GM18867 (cell line): Measurements from ENCODE around the gene KRTAP10-8.
"Not testable (repeated sequence)": the region's sequence is repeated elsewhere in the genome, so short reads cannot be mapped to it uniquely, and the experiment has no call there.

ENCODE experiments used
- ATAC-seq: cut with Tn5 transposase; IDR thresholded peaks from one replicate; pipeline ENCODE4 v1.9.1; 2021; ENCODE audit warnings: mild to moderate bottlenecking, moderate library complexity; ENCODE audit not compliant: unreplicated experiment

The KRTAP10-8 gene

DNA sequence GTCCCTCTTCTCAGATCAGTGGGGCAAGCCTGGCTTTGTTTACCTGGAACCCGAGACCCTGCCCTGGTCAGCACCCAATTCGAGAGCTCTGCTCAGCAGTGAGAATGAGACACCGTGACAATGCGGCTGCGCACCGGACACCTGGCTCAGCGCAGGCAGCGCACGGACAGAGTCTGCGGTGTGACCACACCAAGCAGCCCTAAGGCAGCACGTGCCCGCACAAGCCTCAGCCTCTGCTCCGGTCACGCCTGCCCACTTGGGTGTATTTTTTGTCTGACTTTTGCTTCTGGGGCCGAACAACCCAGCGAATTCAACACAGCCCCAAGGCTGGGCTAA lies 4.7 kb downstream of the KRTAP10-8 start:
- ATAC-seq, result no peak

DNA sequence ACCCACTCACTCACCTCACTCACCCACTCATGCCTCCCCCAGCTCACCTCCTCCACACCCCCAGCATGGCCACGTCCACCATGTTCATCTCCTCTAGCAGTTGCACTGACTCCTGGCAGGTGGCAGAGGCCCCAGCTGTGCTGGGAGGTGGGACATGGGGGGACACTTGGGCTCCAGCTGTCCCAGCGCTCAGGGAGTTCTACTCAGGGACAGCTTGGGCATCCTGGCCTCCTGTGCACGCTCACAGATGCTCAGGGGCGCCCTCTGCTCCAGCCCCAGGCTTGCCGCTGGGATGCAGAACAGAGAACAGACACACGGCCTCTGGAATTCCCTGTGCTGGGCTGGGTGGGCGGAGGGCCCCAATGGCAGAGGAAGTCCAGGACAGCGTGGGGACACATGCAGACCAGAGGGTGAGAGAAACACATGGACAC lies 5.2 kb downstream of the KRTAP10-8 start:
- no peak for ATAC-seq

- no peak for ATAC-seq
Measured at GRCh38 chr21:44618504-44618903, 6.6 kb downstream of the KRTAP10-8 start.

DNA sequence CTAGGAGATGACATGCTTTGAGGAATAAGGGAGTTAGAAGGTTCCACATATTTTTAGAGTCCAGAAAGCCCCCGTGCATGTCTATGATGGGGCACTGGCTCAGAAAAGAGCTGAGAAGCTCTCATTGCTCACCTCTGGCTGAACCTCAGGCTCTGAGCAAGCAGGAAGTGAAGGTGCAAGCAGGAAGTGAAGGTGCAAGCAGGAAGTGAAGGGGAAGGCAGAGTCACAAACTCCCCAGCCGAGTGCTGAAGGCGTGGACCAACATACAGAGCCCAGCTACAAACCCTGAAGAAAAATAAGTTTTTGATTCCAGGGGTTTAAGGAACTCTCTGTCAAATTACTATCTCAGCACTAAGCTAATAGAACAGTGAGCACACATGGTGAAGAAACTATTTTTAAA lies 7.0 kb downstream of the KRTAP10-8 start:
- ATAC-seq, result no peak

- ATAC-seq, result no peak
Measured at GRCh38 chr21:44619886-44620285, 8.0 kb downstream of the KRTAP10-8 start.

DNA sequence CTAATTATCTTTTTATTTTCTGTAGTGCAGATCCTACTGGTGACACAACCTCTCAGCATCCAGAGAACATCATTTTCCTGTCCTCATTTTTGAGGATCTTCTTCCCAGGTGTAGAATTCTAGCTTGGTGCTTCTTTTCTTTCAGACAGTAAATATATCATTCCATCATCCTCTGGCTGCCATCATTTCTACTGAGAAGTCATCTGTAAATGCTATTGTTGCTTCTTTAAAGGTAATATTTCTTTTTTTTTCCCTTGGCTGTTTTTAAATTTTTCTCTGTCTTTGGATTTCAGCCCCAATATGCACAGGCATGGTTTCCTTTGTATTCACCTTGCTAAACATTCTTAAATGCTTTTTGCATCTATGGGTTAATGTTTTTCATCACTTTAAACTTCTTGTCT lies 11.7 kb downstream of the KRTAP10-8 start:
- no peak for ATAC-seq

GRCh38 chr21:44625756-44626155 lies 13.9 kb downstream of the KRTAP10-8 start:
- ATAC-seq, result no peak

DNA sequence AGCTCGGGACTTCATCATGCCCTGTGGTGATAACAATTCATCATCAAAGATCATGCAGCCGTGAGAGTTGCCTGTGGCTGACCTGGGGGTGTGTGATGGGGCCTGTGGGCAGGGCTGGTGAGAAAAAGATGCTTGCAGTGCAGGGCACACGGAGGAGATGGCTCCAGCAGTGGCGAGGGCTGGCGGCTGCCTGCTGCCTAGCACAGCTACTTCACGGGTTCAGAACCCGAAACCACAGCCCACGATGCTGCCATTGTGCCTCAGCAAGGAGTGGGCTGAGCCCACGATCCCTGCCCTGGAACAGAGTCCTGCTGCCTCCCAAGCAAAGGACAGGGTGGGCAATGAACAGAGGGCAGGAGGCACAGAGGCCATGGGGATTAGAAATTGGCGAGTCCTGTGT lies 14.4 kb downstream of the KRTAP10-8 start:
- no peak for ATAC-seq

DNA sequence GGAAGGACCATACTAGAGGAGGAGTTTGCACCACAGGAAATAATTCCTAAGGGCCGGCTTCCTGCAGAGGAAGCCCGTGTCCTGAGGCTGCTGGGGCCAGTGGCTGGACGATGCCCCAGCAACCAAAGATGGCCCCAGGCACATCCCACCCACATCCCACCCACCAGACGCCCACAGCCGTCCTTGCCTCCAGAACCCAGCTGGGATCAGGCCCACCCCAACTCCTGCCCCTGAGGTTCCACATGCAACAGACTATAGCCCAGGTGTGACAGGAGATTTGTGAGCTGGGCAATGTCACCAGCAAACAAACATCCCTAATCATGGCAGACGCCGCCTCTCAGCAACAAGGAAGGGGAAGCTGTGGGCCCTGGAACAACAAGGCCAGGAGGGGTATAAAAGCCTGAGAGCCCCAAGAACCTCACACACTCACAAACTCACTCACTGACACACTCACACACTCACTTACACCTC lies 14.8 kb downstream of the KRTAP10-8 start, which contains the start of gene KRTAP10-9:
Gene KRTAP10-9, plus strand, starts transcription at position 421 of the 471 bp plus-strand sequence. CDS start 79 bp downstream, outside the sequence.
- no peak for ATAC-seq

DNA sequence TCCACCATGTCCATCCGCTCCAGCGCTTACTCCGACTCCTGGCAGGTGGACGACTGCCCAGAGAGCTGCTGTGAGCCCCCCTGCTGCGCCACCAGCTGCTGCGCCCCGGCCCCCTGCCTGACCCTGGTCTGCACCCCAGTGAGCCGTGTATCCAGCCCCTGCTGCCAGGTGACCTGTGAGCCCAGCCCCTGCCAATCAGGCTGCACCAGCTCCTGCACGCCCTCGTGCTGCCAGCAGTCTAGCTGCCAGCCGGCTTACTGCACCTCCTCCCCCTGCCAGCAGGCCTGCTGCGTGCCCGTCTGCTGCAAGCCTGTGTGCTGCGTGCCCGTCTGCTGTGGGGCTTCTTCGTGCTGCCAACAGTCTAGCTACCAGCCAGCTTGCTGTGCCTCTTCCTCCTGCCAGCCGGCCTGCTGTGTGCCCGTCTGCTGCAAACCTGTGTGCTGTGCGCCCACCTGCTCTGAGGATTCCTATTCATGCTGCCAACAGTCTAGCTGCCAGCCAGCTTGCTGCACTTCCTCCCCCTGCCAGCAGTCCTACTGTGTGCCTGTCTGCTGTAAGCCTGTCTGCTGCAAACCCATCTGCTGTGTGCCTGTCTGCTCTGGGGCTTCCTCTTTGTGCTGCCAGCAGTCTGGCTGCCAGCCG lies 15.4 kb downstream of the KRTAP10-8 start:
- ATAC-seq, result not testable (repeated sequence)

- ATAC-seq, result not testable (repeated sequence)
Measured at GRCh38 chr21:44627831-44628233, 16.0 kb downstream of the KRTAP10-8 start.

GRCh38 chr21:44628707-44629391 lies 17.0 kb downstream of the KRTAP10-8 start:
- ATAC-seq, result no peak

DNA sequence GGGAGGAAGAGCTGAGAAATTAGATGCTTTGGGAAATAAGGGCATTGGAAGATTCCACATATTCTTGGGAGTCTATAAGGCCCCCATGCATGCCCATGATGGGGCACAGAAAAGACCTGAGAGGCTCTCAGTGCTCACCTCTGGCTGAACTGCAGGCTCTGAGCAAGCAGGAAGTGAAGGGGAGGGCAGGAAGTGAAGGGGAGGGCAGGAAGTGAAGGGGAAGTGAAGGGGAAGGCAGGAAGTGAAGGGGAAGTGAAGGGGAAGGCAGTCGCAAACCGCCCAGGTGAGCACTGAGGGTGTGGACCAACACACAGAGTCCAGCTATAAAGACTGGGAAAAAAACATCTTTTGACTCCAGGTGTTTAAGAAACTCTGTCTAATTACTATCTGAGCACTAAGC lies 18.6 kb downstream of the KRTAP10-8 start:
- ATAC-seq, result no peak

- ATAC-seq, result no peak
Measured at GRCh38 chr21:44632067-44632466, 20.2 kb downstream of the KRTAP10-8 start.

GRCh38 chr21:44636209-44637017 lies 24.5 kb downstream of the KRTAP10-8 start:
- ATAC-seq, result no peak

DNA sequence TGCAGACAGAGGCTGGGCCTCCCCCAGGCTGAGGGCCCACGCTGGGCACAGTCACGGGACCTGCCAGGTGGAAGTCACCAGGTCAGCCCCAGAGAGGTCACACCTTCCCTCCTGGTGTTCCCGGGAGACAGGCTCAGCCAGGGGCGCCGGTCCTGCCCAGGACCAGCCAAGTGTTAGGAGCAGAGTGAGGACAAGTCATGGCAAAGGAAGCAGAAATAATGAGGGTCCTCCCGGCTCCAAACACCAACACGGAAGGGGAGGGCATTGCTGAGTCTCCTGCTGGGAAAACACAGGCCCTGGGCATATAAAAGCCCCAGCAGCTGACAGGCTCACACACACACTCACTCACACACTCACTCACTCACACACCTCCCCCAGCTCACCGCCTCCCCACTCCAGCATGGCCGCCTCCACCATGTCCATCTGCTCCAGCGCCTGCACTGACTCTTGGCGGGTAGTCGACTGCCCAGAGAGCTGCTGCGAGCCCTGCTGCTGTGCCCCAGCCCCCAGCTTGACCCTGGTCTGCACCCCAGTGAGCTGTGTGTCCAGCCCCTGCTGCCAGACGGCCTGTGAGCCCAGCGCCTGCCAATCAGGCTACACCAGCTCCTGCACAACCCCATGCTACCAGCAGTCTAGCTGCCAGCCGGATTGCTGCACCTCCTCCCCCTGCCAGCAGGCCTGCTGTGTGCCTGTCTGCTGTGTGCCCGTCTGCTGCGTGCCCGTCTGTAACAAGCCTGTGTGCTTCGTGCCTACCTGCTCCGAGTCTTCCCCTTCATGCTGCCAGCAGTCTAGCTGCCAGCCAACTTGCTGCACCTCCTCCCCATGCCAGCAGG lies 25.4 kb downstream of the KRTAP10-8 start, which contains the start of gene KRTAP10-10:
Gene KRTAP10-10, plus strand, starts transcription at position 339 of the 833 bp plus-strand sequence. Its CDS starts 62 bp downstream, at position 401.
- no peak for ATAC-seq

DNA sequence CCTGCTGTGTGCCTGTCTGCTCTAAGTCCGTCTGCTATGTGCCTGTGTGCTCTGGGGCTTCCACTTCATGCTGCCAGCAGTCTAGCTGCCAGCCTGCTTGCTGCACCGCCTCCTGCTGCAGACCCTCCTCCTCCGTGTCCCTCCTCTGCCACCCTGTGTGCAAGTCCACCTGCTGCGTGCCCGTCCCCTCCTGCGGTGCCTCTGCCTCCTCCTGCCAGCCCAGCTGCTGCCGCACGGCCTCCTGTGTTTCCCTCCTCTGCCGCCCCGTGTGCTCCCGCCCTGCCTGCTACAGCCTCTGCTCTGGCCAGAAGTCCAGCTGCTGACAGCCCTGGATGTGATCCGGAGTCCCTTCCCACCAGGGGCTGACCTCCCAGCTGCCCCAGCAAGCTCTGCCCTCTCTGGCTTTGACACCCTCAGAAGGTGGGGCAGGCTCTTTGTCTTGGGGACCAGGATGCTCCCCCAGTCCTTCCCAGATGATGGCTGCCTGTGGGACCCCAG lies 26.0 kb downstream of the KRTAP10-8 start:
- not testable (repeated sequence) for ATAC-seq

GRCh38 chr21:44638506-44639330 lies 26.8 kb downstream of the KRTAP10-8 start:
- not testable (repeated sequence) for ATAC-seq

GRCh38 chr21:44639331-44639655 lies 27.4 kb downstream of the KRTAP10-8 start:
- ATAC-seq, result no peak

GRCh38 chr21:44640761-44641160 lies 28.9 kb downstream of the KRTAP10-8 start:
- ATAC-seq, result no peak
